DMS53 (cell line): ENCODE measurements around the gene POLR3F.
"Not testable (repeated sequence)": the region's sequence is repeated elsewhere in the genome, so short reads cannot be mapped to it uniquely, and the experiment has no call there.

ENCODE experiments used
- DNase-seq: peaks from one replicate; lab custom pipeline; 2025; lab: John Stamatoyannopoulos, UW

Gene POLR3F

DNA sequence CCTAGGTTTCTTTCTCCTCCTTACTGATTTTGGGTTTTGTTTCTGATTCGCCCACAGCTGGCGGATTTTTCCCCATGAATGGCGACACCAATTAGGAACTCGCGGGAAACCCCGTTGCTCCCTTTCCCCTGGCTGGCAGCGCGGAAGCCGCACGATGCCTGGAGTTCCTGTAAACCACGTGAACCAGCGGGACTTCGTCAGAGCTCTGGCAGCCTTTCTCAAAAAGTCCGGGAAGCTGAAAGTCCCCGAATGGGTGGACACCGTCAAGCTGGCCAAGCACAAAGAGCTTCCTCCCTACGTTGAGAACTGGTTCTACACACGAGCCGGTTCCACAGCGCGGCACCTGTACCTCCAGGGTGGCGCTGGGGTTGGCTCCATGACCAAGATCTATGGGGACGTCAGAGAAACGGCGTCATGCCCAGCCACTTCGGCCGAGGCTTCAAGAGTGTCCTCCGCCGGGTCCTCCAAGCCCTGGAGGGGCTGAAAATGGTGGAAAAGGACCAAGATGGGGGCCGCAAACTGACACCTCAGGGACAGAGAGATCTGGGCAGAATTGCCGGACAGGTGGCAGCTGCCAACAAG, 37.4 kb downstream of the POLR3F start:
- DNase-seq, result no peak

GRCh38 chr20:18506744-18507143, 39.6 kb downstream of the POLR3F start:
- peak; percentile 64 for DNase-seq

- peak; percentile 99 for DNase-seq
Observed at GRCh38 chr20:18507218-18508191, 40.3 kb downstream of the POLR3F start, which contains the start of gene SEC23B. Gene SEC23B, plus strand, starts transcription at chr20:18507940. Its CDS starts 2,896 bp downstream, at chr20:18510836.

GRCh38 chr20:18511571-18511970, 44.4 kb downstream of the POLR3F start:
- no peak for DNase-seq

DNA sequence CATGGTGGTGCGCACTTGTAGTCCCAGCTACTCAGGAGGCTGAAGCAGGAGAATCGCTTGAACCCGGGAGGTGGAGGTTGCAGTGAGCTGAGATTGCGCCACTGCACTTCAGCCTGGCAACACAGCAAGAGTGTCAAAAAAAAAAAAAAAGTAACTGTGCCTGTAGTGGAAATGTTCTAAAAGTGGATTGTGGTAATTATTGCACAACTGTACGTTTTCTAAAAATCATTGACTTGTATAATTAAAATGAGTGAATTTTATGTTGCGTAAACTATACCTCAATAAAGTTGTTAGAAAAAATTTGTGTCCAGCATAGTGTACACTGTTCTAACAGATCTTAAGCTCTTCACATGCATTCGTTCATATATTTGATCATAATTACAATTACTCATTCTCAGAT, 46.0 kb downstream of the POLR3F start:
- DNase-seq, result no peak

GRCh38 chr20:18514127-18514526, 46.9 kb downstream of the POLR3F start:
- DNase-seq, result no peak

GRCh38 chr20:18515973-18516372, 48.8 kb downstream of the POLR3F start:
- DNase-seq, result no peak

DNA sequence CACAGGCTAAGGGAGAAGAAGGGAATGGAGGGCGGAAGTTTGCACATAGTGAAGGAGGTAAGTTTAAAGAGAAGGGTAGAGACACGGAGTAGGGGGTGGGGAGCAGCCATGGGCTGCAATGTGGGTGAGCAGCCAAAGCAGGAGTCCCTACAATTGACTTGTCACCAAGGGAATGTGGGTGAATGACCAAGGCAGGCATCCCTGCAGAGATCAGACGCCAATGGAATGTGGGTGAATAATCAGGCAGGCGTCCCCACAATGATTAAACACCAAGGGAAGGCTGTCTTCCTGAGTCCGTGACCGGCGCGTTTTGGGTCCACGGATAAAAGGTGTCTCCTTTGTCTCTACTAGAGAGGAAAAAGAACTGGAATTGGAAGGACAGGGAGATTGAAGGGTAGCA, 54.9 kb downstream of the POLR3F start:
- DNase-seq, result not testable (repeated sequence)

GRCh38 chr20:18523066-18523465, 55.9 kb downstream of the POLR3F start:
- no peak for DNase-seq

DNA sequence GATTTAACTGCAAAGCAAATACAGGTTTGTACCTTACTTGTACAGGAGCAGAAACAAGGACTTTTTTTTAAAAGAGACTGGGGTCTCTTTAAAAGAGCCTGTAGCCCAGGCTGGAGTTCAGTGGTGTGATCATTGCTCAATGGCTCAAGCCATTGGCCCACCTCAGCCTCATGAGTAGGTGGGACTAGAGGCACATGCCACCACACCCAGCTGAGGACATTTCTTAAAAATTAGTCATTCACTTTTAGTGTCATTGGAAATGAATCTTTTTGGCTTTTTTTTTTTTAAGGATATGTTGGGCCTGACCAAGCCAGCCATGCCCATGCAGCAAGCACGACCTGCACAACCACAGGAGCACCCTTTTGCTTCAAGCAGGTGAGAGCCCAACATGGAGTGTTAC, 57.5 kb downstream of the POLR3F start:
- no peak for DNase-seq

- not testable (repeated sequence) for DNase-seq
Observed at GRCh38 chr20:18526761-18527160, 59.6 kb downstream of the POLR3F start.

DNA sequence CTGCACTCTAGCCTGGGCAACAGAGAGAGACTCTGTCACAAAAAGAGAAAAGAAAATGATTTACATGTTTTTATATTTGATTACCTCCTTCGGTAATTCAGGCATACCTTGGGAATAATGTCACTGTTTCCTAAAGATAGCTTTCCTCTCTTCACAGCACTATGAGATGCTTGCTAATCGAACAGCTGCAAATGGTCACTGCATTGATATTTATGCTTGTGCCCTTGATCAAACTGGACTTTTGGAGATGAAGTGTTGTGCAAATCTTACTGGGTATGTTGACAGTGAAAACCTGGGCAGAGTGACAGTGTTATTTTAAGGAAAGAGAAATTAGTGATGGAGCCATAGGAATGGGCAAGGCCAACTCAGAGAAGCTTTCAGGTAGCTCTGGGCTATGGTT, 60.1 kb downstream of the POLR3F start:
- DNase-seq, result no peak

- no peak for DNase-seq
Observed at GRCh38 chr20:18527836-18528235, 60.6 kb downstream of the POLR3F start.

DNA sequence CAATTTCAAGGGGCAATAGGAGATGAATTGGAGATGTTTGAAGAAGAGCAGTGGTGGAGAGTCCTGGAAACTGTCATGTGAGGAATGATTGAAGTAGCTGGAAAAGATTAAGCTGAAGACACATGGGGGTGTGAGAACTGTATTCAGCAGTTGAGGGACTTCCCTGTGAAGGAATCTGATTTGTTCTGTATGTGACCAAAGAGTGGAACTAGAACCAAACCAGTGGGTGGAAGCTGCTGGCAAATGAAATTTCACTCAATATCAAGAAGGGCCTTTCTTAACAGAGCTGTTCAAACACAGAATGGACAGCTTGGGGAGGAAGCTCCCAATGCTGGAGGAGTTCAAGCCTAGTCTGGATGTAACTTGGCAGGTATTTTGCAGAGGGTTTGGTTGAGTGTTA, 61.9 kb downstream of the POLR3F start:
- no peak for DNase-seq

- DNase-seq, result no peak
Observed at GRCh38 chr20:18532626-18533025, 65.4 kb downstream of the POLR3F start.

DNA sequence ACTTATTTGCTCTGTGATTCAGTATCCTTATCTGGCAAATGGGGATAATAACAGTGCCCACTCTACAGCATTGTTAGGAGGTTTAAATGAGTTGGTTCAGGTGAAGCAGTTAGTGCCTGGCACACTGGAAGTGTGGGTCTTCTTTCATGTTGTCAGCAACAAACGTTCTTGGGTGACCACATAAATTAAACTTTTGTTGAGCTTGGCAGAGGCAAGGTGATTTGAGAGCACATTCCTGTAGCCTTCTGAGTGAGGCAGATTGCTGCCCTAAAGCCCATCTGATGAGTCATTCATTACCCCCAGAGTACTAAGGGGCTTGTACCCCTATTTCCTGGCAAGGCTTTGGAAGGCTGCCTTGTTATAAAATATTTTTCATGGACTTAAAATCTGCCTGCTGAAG, 66.3 kb downstream of the POLR3F start:
- no peak for DNase-seq

DNA sequence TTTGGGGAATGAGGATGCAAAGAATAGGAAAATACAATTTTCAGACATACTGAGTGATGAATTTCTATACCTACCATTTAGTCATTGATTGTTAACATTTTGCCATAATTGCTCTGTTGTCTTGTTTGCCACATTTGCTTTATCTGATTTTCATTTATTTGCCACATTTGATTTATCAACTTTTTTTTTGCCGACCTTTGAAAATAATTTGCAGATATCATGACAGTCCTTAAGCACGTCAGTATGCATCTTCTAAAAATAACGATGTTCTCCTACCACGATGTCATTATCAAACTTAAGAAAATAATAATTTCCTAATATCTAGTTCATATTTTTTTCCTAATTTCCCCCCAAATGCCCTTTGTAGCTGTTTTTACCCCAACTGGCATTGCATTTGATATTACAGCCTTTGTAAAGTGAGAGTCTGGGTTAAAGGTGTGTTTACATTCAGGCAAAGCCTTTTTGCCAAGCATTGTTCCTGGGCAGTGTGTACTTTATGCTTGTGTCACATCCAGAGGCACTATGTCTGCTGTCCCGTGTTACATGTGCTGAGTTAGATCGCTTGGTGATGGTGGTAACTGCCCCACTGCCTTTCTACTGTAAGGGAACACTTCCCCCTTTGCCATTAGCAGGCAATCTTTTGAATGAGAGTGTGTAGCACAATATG, 66.9 kb downstream of the POLR3F start:
- no peak for DNase-seq
